K562 (cell line): Measurements from ENCODE around the gene TRABD2B. TPM values are rescaled to one million over a fixed set of nuclear protein-coding genes. Genes with fewer than 3 reads are reported as not detected.

Experiments
- ATAC-seq: fragments of 200-7000 bp; cut with Tn5 transposase; 3 replicates; pipeline ENCODE4 v1.9.1; 2020; ENCODE audit warnings: moderate library complexity
- BruUV-seq: library from RNA; stranded (reverse); fragments of 400-500 nt; replicated peaks from 2 replicates; lab custom pipeline; 2021; lab: Mats Ljungman, UMichigan
- CTCF ChIA-PET: fragments of 300-600 bp; formaldehyde crosslinking; extraction: SDS; loops from one replicate; lab custom pipeline; 2021; ENCODE audit warnings: low intra/inter-chr PET ratio; lab: Yijun Ruan, JAX
- POLR2A ChIA-PET: fragments of 300-600, 350-650 bp; sonication (Branson Sonifier 250); formaldehyde crosslinking; extraction: SDS; loops from one replicate; lab custom pipeline; 2021; ENCODE audit warnings: antibody characterized with exemption, inconsistent platforms; lab: Yijun Ruan, JAX
- DNase-seq, 4 experiments: peaks; one replicate each; pipeline versions ENCODE4 v3.0.0 to v3.0.0-alpha.2; 2011 to 2018; ENCODE audit warnings: low spot score in 3 of 4, mixed read lengths in 3 of 4; ENCODE audit errors: extremely low read depth in 1 of 4
- FAIRE-seq: peaks from 2 replicates; lab custom pipeline; 2011; peaks lifted over from hg19 to GRCh38; lab: Jason Lieb, UNC
- H2AFZ ChIP-seq: 2 replicates; pipeline ENCODE4 v1.6.0; 2011; ENCODE audit warnings: low read depth, low read length, control low read depth, inconsistent platforms
- H3K27ac ChIP-seq: fragments of 200-600 bp; 3 replicates; pipeline ENCODE4 v1.8.0; 2011; ENCODE audit warnings: low read depth, mild to moderate bottlenecking, control low read depth, inconsistent platforms, low read length, moderate library complexity, mixed read lengths; ENCODE audit errors: extremely low read depth
- H3K27me3 ChIP-seq, 2 experiments: fragments of 300-600 bp in 1 of 2; 2 replicates in 1 of 2; 3 replicates in 1 of 2; pipeline versions ENCODE4 v1.6.0 to v1.8.0; 2011; ENCODE audit warnings: inconsistent platforms in 2 of 2, low read length in 2 of 2, mild to moderate bottlenecking in 1 of 2, mixed read lengths in 1 of 2, moderate library complexity in 1 of 2; ENCODE audit not compliant: control insufficient read depth in 2 of 2, insufficient read depth in 2 of 2
- H3K36me3 ChIP-seq: fragments of 300-600 bp; 3 replicates; pipeline ENCODE4 v1.8.0; 2011; ENCODE audit warnings: mild to moderate bottlenecking, low read length, inconsistent platforms; ENCODE audit not compliant: control insufficient read depth, insufficient read depth
- H3K4me1 ChIP-seq, 2 experiments: fragments of 200-600 bp in 1 of 2; replicated peaks in 1 of 2; 2 replicates in 1 of 2; 3 replicates in 1 of 2; pipeline versions ENCODE4 v1.5.1 to v1.8.0; 2011; ENCODE audit warnings: inconsistent platforms in 2 of 2, low read length in 2 of 2, mild to moderate bottlenecking in 1 of 2, mixed read lengths in 1 of 2, moderate library complexity in 1 of 2; ENCODE audit not compliant: control insufficient read depth in 2 of 2, insufficient read depth in 2 of 2
- H3K4me2 ChIP-seq: 2 replicates; pipeline ENCODE4 v1.6.1; 2011; ENCODE audit warnings: low read length, control low read depth, inconsistent platforms, mixed read lengths; ENCODE audit not compliant: insufficient read depth
- H3K4me3 ChIP-seq: fragments of 200-600 bp; sonication (generic), shearing (Covaris generic); 2 replicates; pipeline ENCODE4 v1.5.1; 2016; ENCODE audit warnings: control low read depth, inconsistent platforms
- H3K79me2 ChIP-seq: fragments of 200-600 bp; 3 replicates; pipeline ENCODE4 v1.8.0; 2011; ENCODE audit warnings: low read length, inconsistent platforms; ENCODE audit not compliant: control insufficient read depth, insufficient read depth
- H3K9ac ChIP-seq, 2 experiments: 2 replicates each; pipeline versions ENCODE4 v1.6.0 to v1.6.1; 2011; ENCODE audit warnings: low read depth in 2 of 2, low read length in 2 of 2, control low read depth in 1 of 2, inconsistent platforms in 1 of 2, mild to moderate bottlenecking in 1 of 2, mixed read lengths in 1 of 2; ENCODE audit not compliant: insufficient read depth in 1 of 2
- H3K9me1 ChIP-seq: one replicate; pipeline ENCODE4 v1.6.0; 2011; ENCODE audit warnings: inconsistent platforms, mild to moderate bottlenecking, low read length, moderate library complexity; ENCODE audit not compliant: control insufficient read depth, insufficient read depth
- H3K9me3 ChIP-seq: replicated peaks from 2 replicates; pipeline ENCODE4 v1.5.1; 2011; ENCODE audit warnings: low read depth, low read length, inconsistent platforms; ENCODE audit not compliant: control insufficient read depth, insufficient read depth
- H4K20me1 ChIP-seq: replicated peaks from 2 replicates; pipeline ENCODE4 v1.6.1; 2011; ENCODE audit warnings: low read length, inconsistent platforms, mixed read lengths; ENCODE audit not compliant: control insufficient read depth, insufficient read depth
- LARP7 ChIP-seq: fragments of 450-650 bp; IDR thresholded peaks from 2 replicates; pipeline ENCODE4 v1.6.1; 2016
- RFX1 ChIP-seq: fragments of 450-650 bp; IDR thresholded peaks from 2 replicates; pipeline ENCODE4 v1.6.1; 2016; ENCODE audit warnings: mild to moderate bottlenecking, moderate library complexity
- U2AF2 ChIP-seq: fragments of 200-400 bp; formaldehyde crosslinking; optimal IDR thresholded peaks from 2 replicates; pipeline ENCODE3; 2017; ENCODE audit warnings: low read depth, mild to moderate bottlenecking, low read length
- ZKSCAN8 ChIP-seq: fragments of 200-800 bp; sonication (Bioruptor generic); IDR thresholded peaks from 2 replicates; pipeline ENCODE4 v1.6.1; 2016; ENCODE audit warnings: missing genetic modification characterization, missing compliant biosample characterization
- whole genome bisulfite sequencing: fragments of 100-300 bp; shearing (Covaris generic); methylation state at CpG from one replicate; pipeline ENCODE4 v1.1.6; 2016; ENCODE audit warnings: low coverage, mixed read lengths; ENCODE audit not compliant: insufficient coverage; ENCODE audit errors: missing lambda C conversion rate; 5-methylcytosine and 5-hydroxymethylcytosine counted together
- in situ Hi-C: fragments of 300-500 bp; cut with MboI; formaldehyde crosslinking; loops from 4 replicates; pipeline ENCODE4 v1.15.0; 2018; ENCODE audit warnings: inconsistent platforms, mixed read lengths
- intact Hi-C: fragments of 100-400 bp; cut with micrococcal nuclease; formaldehyde crosslinking; loops from 2 replicates; pipeline ENCODE4 v1.14.2; 2022
- polyA plus RNA-seq, 8 experiments: library from polyadenylated mRNA; depleted of rRNA in 4 of 8; stranded (reverse) in 5 of 8; unstranded in 3 of 8; fragments of >200 nt; fragmentation: Nextera tagmentation in 2 of 8; fragmentation: Illumina TruSeq in 1 of 8; extraction: Ambion mirVana in 2 of 8; extraction: Trizol in 1 of 8; gene quantifications; 2 replicates each; pipeline versions ENCODE4 v1.2.1 to v1.2.3, GENCODE V29; 2011 to 2014; ENCODE audit warnings: inconsistent platforms in 1 of 8, missing spikeins in 1 of 8
- total RNA-seq, 7 experiments: library from RNA; depleted of rRNA in 6 of 7; stranded (reverse); fragments of >200 nt in 6 of 7; fragmentation: Illumina TruSeq in 2 of 7; extraction: Trizol in 2 of 7; gene quantifications; 2 replicates each; pipeline versions ENCODE4 v1.2.1 to v1.2.3, GENCODE V29; 2011 to 2021; ENCODE audit warnings: low replicate concordance in 1 of 7

TRABD2B gene
- total and polyA plus RNA-seq, 9 of the 15 experiments (the other 6 are each of a cell fraction or from before 2014, with no cell fraction given): not detected

DNA sequence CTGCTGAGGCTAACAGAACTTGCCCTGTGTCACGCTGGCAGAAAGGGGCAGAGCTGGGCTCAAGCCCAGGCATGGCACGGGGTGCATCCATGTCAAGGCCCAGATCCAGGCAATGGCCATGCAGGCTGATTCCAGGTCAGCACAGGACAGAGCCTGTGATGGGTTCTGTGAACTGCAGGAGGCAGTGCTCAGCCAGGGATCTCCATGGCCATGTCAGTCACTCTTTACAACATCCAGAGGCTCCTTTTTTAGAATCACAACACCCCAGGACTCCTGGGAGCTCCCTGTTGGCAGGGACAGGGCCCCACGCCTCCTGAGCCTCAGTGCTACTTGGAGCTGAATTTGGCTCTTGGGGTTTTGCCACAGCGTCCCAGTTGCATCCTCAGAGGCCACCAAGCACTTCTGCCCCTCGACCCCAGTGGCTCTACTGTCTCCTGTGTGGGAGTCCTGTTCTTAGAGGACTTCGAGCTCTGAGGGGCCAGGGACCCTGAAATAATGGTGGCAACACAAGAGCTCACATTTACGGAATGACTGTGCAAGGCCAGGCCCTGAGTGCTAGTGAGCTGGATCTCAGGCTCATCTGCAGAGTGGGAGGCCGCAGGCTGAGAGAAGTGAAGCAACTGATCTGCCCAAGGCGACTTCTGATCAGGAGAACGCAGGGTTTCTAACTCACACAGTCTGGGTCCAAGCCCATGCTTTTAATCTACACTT lies 211.5 kb downstream of the TRABD2B start (continued):
- TF ChIP-seq U2AF2 (no peak), ZKSCAN8 (CRISPR knock-in tag) (no peak)

DNA sequence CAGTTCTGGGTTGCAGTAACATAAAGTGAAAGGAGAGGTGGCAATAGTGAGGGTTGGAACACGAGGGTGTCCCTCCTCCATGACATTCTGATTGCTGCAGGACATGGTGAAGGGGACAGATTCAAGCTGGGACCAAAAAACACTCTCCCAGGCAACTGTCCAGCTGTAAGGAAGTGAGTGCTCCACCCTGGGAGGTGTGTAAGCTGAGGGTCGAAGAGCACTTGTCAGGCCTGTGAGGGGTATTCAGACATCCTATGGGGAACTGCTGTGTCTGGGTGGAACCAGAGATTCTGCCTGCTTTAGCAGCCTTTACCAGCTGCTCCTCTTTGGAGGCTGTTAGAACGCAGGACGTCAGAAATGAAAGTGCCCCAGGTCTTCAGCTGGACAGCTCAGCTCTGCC lies 212.1 kb downstream of the TRABD2B start:
- TF ChIP-seq RFX1: no peak
- TF ChIP-seq LARP7: no peak
- Histone ChIP-seq H3K27ac (no peak overlapping the region), H3K36me3 (no peaks in the 10 kb centered on the region), H2AFZ (no peak overlapping the region), H3K9me1 (peaks cover 2% of the 10 kb centered on the region), H3K4me3 (no peak overlapping the region), H3K79me2 (no peaks in the 10 kb centered on the region), H3K4me2 (no peak overlapping the region), H4K20me1 (peaks cover 5% of the 10 kb centered on the region; the same call in 1 of the 2 replicates), H3K27me3 (peaks cover 0 to 38% of the 10 kb centered on the region in 2 experiments; a peak in 2 of 5 replicates), H3K4me1 (no peaks in the 10 kb centered on the region), H3K9ac (no peak overlapping the region), H3K9me3 (no peaks in the 10 kb centered on the region)
- ChIA-PET CTCF (interaction anchor here (0.6 kb wide), 1 partner anchor 417 kb away, joined by 3 read pairs; no protein-coding TSS in a partner anchor), POLR2A (interaction anchor here (0.6 kb wide), 1 partner anchor 65 kb away, joined by 3 read pairs; no protein-coding TSS in a partner anchor)
- DNase-seq: no peak
- intact Hi-C loops (no loop called here), in situ Hi-C loops (no loop called here)
- 0% methylated on average over 4 of the region's 4 CpGs for WGBS
- no TSS peak for BruUV-seq
- no peak for ATAC-seq
- FAIRE-seq: no peak
